K562 (cell line): ENCODE measurements around the gene IER3IP1. TPM values are rescaled to one million over a fixed set of nuclear protein-coding genes. Genes with fewer than 3 reads are reported as not detected.
A peak's percentile ranks its signal among the peaks of the same experiment; 100 is the strongest.

Experiments used
- ARID4B ChIP-seq: sonication (generic); formaldehyde crosslinking; IDR thresholded peaks from 2 replicates; pipeline ENCODE4 v1.8.0; 2022; ENCODE audit warnings: mild to moderate bottlenecking, missing genetic modification reagents
- ARNT ChIP-seq, 2 experiments: fragments of 450-650 bp; IDR thresholded peaks; 2 replicates each; pipeline ENCODE4 v1.6.1; 2016; ENCODE audit warnings: mild to moderate bottlenecking in 1 of 2
- CXXC5 ChIP-seq: fragments of 250-450 bp; sonication (Bioruptor Pico); IDR thresholded peaks from 2 replicates; pipeline ENCODE4 v1.8.0; 2022; ENCODE audit warnings: inconsistent platforms, mild to moderate bottlenecking, moderate library complexity
- HNRNPLL ChIP-seq: fragments of 200-400 bp; formaldehyde crosslinking; IDR thresholded peaks from 2 replicates; pipeline ENCODE4 v1.6.1; 2017; ENCODE audit warnings: low read length, low read depth, mild to moderate bottlenecking; ENCODE audit not compliant: poor library complexity, severe bottlenecking
- NR3C1 ChIP-seq: sonication (generic); formaldehyde crosslinking; IDR thresholded peaks from 2 replicates; pipeline ENCODE4 v1.8.1; 2022; ENCODE audit warnings: missing genetic modification reagents
- POLR2AphosphoS5 ChIP-seq: IDR thresholded peaks from 2 replicates; pipeline ENCODE4 v1.6.1; 2011; ENCODE audit warnings: mild to moderate bottlenecking, low read depth, low read length, moderate library complexity; ENCODE audit not compliant: control insufficient read depth, insufficient read depth
- POLR2B ChIP-seq: fragments of 450-650 bp; IDR thresholded peaks from 2 replicates; pipeline ENCODE4 v1.6.1; 2018; ENCODE audit warnings: low read depth; ENCODE audit not compliant: partially characterized antibody
- POLR2G ChIP-seq: fragments of 200-400 bp; formaldehyde crosslinking; IDR thresholded peaks from 2 replicates; pipeline ENCODE4 v1.6.1; 2017; ENCODE audit warnings: low read depth, mild to moderate bottlenecking, antibody characterized with exemption, low read length, moderate library complexity
- PRPF4 ChIP-seq: fragments of 200-400 bp; formaldehyde crosslinking; IDR thresholded peaks from one replicate; pipeline ENCODE4 v1.6.1; 2017; ENCODE audit warnings: low read length, low read depth, mild to moderate bottlenecking; ENCODE audit not compliant: insufficient read depth, poor library complexity, severe bottlenecking
- SIRT6 ChIP-seq: IDR thresholded peaks from one replicate; pipeline ENCODE4 v1.6.1; 2012; ENCODE audit warnings: low read depth, mild to moderate bottlenecking, control low read depth, inconsistent platforms, low read length, moderate library complexity
- SREBF1 ChIP-seq: fragments of 150-350 bp; IDR thresholded peaks from 2 replicates; pipeline ENCODE4 v1.6.1; 2014; ENCODE audit warnings: antibody characterized with exemption, low read depth, low read length, borderline replicate concordance
- ZBTB11 ChIP-seq, 3 experiments: fragments of 200-800 bp in 1 of 3; fragments of 250-450 bp in 1 of 3; fragments of 450-650 bp in 1 of 3; sonication (Bioruptor Pico) in 1 of 3; sonication (Bioruptor generic) in 1 of 3; formaldehyde crosslinking in 1 of 3; IDR thresholded peaks; 2 replicates each; pipeline versions ENCODE4 v1.6.1 to v1.8.0; 2016 to 2022; ENCODE audit warnings: mild to moderate bottlenecking in 2 of 3, missing genetic modification characterization in 2 of 3, missing compliant biosample characterization in 1 of 3, moderate library complexity in 1 of 3
- ZNF75A ChIP-seq: fragments of 450-650 bp; formaldehyde crosslinking; IDR thresholded peaks from 2 replicates; pipeline ENCODE4 v1.4.0; 2020; ENCODE audit warnings: mild to moderate bottlenecking
- ZNF778 ChIP-seq: fragments of 450-650 bp; formaldehyde crosslinking; IDR thresholded peaks from 2 replicates; pipeline ENCODE4 v1.4.0; 2020; ENCODE audit warnings: mild to moderate bottlenecking, moderate library complexity
- polyA plus RNA-seq, 8 experiments: library from polyadenylated mRNA; depleted of rRNA in 4 of 8; stranded (reverse) in 5 of 8; unstranded in 3 of 8; fragments of >200 nt; fragmentation: Nextera tagmentation in 2 of 8; fragmentation: Illumina TruSeq in 1 of 8; extraction: Ambion mirVana in 2 of 8; extraction: Trizol in 1 of 8; gene quantifications; 2 replicates each; pipeline versions ENCODE4 v1.2.1 to v1.2.3, GENCODE V29; 2011 to 2014; ENCODE audit warnings: inconsistent platforms in 1 of 8, missing spikeins in 1 of 8
- total RNA-seq, 7 experiments: library from RNA; depleted of rRNA in 6 of 7; stranded (reverse); fragments of >200 nt in 6 of 7; fragmentation: Illumina TruSeq in 2 of 7; extraction: Trizol in 2 of 7; gene quantifications; 2 replicates each; pipeline versions ENCODE4 v1.2.1 to v1.2.3, GENCODE V29; 2011 to 2021; ENCODE audit warnings: low replicate concordance in 1 of 7
- TF ChIP-seq, protein P1 (sequence below): fragments of 450-650 bp; IDR thresholded peaks from 2 replicates; pipeline ENCODE4 v1.6.1; 2014; ENCODE audit warnings: low read depth, mild to moderate bottlenecking, moderate library complexity, borderline replicate concordance

Gene IER3IP1
- total and polyA plus RNA-seq, 9 of the 15 experiments (the other 6 are each of a cell fraction or from before 2014, with no cell fraction given): 9.0 to 38.2 (median 19.9) TPM

- TF ChIP-seq POLR2G (peak; percentile 91), ARNT (IDR thresholded peaks at IDR 0.05) (no peak), SREBF1 (no peak), HNRNPLL (peak; percentile 51), ZBTB11 (CRISPR knock-in tag; IDR thresholded peaks at IDR 0.05) (peak in 2 of 3 experiments; percentile 46 to 89; a peak in 4 of 6 replicates), PRPF4 (no peak), POLR2B (peak; percentile 68), ZNF778 (CRISPR knock-in tag) (no peak), SIRT6 (no peak), ZNF75A (CRISPR knock-in tag) (no peak), CXXC5 (peak; percentile 42; the same call in 1 of the 2 replicates), NR3C1 (no peak), POLR2AphosphoS5 (peak; percentile 52; the same call in 1 of the 2 replicates), ARID4B (CRISPR knock-in tag) (peak; percentile 58; the same call in 1 of the 2 replicates)
- TF ChIP-seq, protein P1, sequence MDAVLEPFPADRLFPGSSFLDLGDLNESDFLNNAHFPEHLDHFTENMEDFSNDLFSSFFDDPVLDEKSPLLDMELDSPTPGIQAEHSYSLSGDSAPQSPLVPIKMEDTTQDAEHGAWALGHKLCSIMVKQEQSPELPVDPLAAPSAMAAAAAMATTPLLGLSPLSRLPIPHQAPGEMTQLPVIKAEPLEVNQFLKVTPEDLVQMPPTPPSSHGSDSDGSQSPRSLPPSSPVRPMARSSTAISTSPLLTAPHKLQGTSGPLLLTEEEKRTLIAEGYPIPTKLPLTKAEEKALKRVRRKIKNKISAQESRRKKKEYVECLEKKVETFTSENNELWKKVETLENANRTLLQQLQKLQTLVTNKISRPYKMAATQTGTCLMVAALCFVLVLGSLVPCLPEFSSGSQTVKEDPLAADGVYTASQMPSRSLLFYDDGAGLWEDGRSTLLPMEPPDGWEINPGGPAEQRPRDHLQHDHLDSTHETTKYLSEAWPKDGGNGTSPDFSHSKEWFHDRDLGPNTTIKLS: no peak
Measured at GRCh38 chr18:47150029-47150823, 25.9 kb downstream of the IER3IP1 start, which contains the start of gene HDHD2 (continued).
